Choroid plexus epithelial cell (primary cell): ENCODE measurements around the gene MAGOH.

Source experiments
- DNase-seq: peaks from one replicate; pipeline ENCODE4 v3.0.0-alpha.2; 2010; ENCODE audit warnings: low read depth
- H3K4me3 ChIP-seq: 2 replicates; pipeline ENCODE4 v1.5.1; 2011; ENCODE audit warnings: low read depth, mild to moderate bottlenecking, control low read depth, low read length, moderate library complexity
- CTCF ChIP-seq: conservative IDR thresholded peaks from 2 replicates; pipeline ENCODE4 v1.5.1; 2011; ENCODE audit warnings: low read depth, mild to moderate bottlenecking, control low read depth, inconsistent platforms, low read length, moderate library complexity

The MAGOH gene

GRCh38 chr1:53180226-53180625, 58.1 kb downstream of the MAGOH start:
- DNase-seq = no peak
- no peak overlapping the region for H3K4me3 ChIP-seq
- TF ChIP-seq CTCF = no peak
